Erythroblast (primary cell): Measurements from ENCODE around the gene SURF4.

Source experiments
- GATA1 ChIP-seq: IDR thresholded peaks from 2 replicates; pipeline ENCODE4 v1.6.1; 2011; ENCODE audit warnings: low read depth, mild to moderate bottlenecking, control low read depth, low read length, moderate library complexity
- POLR2A ChIP-seq: IDR thresholded peaks from 2 replicates; pipeline ENCODE4 v1.6.1; 2011; ENCODE audit warnings: mild to moderate bottlenecking, low read length

- TF ChIP-seq POLR2A, result no peak
- TF ChIP-seq GATA1, result no peak
Measured at GRCh38 chr9:133384736-133385321, 9.0 kb upstream of the SURF4 start.
